Natural killer cell (primary cell): ENCODE results near the gene PCDHB13. TPM values are rescaled to one million over a fixed set of nuclear protein-coding genes. Genes with fewer than 3 reads are reported as not detected.
"Not testable (repeated sequence)": the region's sequence is repeated elsewhere in the genome, so short reads cannot be mapped to it uniquely, and the experiment has no call there.

Source experiments
- ATAC-seq, 3 donors: fragments of 150-1000 bp in 2 of 3; fragments of 200-7000 bp in 1 of 3; cut with Tn5 transposase; 1 replicate in 1 of 3; 2 replicates in 2 of 3; pipeline ENCODE4 v1.10.0; 2021; ENCODE audit warnings: mild to moderate bottlenecking in 2 of 3, moderate library complexity in 2 of 3
- DNase-seq, 2 donors: peaks; one replicate each; pipeline versions ENCODE4 v3.0.0 to v3.0.0-alpha.2; 2013 to 2021; ENCODE audit warnings: mixed read lengths in 1 of 2
- H3K27ac ChIP-seq: one replicate; pipeline ENCODE4 v1.5.1; 2013; ENCODE audit warnings: mild to moderate bottlenecking, low read length
- H3K27me3 ChIP-seq: one replicate; pipeline ENCODE4 v1.6.1; 2013; ENCODE audit warnings: low read length; ENCODE audit not compliant: control insufficient read depth, insufficient read depth
- H3K36me3 ChIP-seq: one replicate; pipeline ENCODE4 v1.6.1; 2013; ENCODE audit warnings: low read length; ENCODE audit not compliant: control insufficient read depth, insufficient read depth
- H3K4me1 ChIP-seq: one replicate; pipeline ENCODE4 v1.6.1; 2013; ENCODE audit warnings: low read length; ENCODE audit not compliant: control insufficient read depth, insufficient read depth
- H3K4me3 ChIP-seq: one replicate; pipeline ENCODE4 v1.5.1; 2013; ENCODE audit warnings: low read length
- H3K9me3 ChIP-seq: one replicate; pipeline ENCODE4 v1.6.1; 2013; ENCODE audit warnings: low read length; ENCODE audit not compliant: control insufficient read depth, insufficient read depth
- H3K27ac Mint-ChIP-seq, 2 donors: one replicate each; pipeline ENCODE4 v1.8.0; 2022; ENCODE audit warnings: mild to moderate bottlenecking in 2 of 2, mixed read lengths in 2 of 2, moderate library complexity in 1 of 2
- H3K27me3 Mint-ChIP-seq, 2 donors: one replicate each; pipeline ENCODE4 v1.8.0; 2022; ENCODE audit warnings: low read depth in 2 of 2, mixed read lengths in 2 of 2
- H3K36me3 Mint-ChIP-seq: one replicate; pipeline ENCODE4 v1.8.0; 2022; ENCODE audit warnings: mixed read lengths
- H3K4me1 Mint-ChIP-seq, 2 donors: one replicate each; pipeline ENCODE4 v1.8.0; 2022; ENCODE audit warnings: mixed read lengths in 2 of 2
- H3K4me3 Mint-ChIP-seq: one replicate; pipeline ENCODE4 v1.8.0; 2022; ENCODE audit warnings: mild to moderate bottlenecking, moderate library complexity, mixed read lengths
- H3K9me3 Mint-ChIP-seq, 2 donors: one replicate each; pipeline ENCODE4 v1.8.0; 2022; ENCODE audit warnings: mixed read lengths in 2 of 2
- CTCF ChIP-seq: fragments of 200-600 bp; IDR thresholded peaks from one replicate; pipeline ENCODE4 v1.8.0; 2022; ENCODE audit warnings: antibody characterized with exemption
- WGBS: methylation state at CpG from one replicate; pipeline ENCODE4 v1.1.7; 2013; ENCODE audit warnings: missing lambda C conversion rate; ENCODE audit not compliant: insufficient coverage; 5-methylcytosine and 5-hydroxymethylcytosine counted together
- intact Hi-C: fragments of 100-400 bp; cut with micrococcal nuclease; formaldehyde crosslinking; loops from one replicate; pipeline ENCODE4 v1.14.2; 2022
- total RNA-seq, 4 donors: library from RNA; stranded (reverse); fragments of 120-200 nt in 1 of 4; gene quantifications; one replicate each; pipeline versions ENCODE4 v1.2.3 to v1.2.4, GENCODE V29; 2013 to 2022

PCDHB13 gene
- total RNA-seq, 3 donors from 2014 or later (not counting 1 experiment from before 2014, with no cell fraction given) = not detected

- Mint-ChIP-seq H3K27ac (no peak overlapping the region), H3K27me3 (peaks cover 0 to 34% of the 10 kb centered on the region in 2 donors), H3K4me1 (no peaks in the 10 kb centered on the region), H3K9me3 (peaks cover 13 to 22% of the 10 kb centered on the region in 2 donors), H3K4me3 (no peak overlapping the region), H3K36me3 (peaks cover 9% of the 10 kb centered on the region)
- Histone ChIP-seq H3K36me3 (no peaks in the 10 kb centered on the region), H3K27me3 (peaks cover 5% of the 10 kb centered on the region), H3K4me3 (no peak overlapping the region), H3K4me1 (no peaks in the 10 kb centered on the region), H3K9me3 (peaks cover 2% of the 10 kb centered on the region), H3K27ac (no peak overlapping the region)
- intact Hi-C loops = no loop called here
- no peak for TF ChIP-seq CTCF
- DNase-seq (no peak), ATAC-seq (no peak)
- 45% methylated on average over 1 of the region's 3 CpGs for WGBS
These were observed 17.4 kb upstream of the PCDHB13 start for GRCh38 chr5:141196363-141196762.

GRCh38 chr5:141199359-141200235 lies 14.1 kb upstream of the PCDHB13 start, which contains the start of gene PCDHB11:
Gene PCDHB11, plus strand, starts transcription at chr5:141199627. Its CDS starts 148 bp downstream, at chr5:141199775.
- H3K36me3 Mint-ChIP-seq = peaks cover 9% of the 10 kb centered on the region
- H3K27me3 ChIP-seq = peaks cover 7% of the 10 kb centered on the region
- H3K36me3 ChIP-seq = no peaks in the 10 kb centered on the region
- H3K9me3 Mint-ChIP-seq = peaks cover 8 to 17% of the 10 kb centered on the region in 2 donors
- 49% methylated on average over 20 of the region's 21 CpGs for WGBS
- intact Hi-C loops = no loop called here
- ATAC-seq (no peak), DNase-seq (peak in 1 of 2 donors; percentile 14)
- no peak within 1 kb of the TSS for H3K27ac Mint-ChIP-seq
- TF ChIP-seq CTCF = no peak
- no peak within 1 kb of the TSS for H3K27ac ChIP-seq
- peaks cover 2% of the 10 kb centered on the region for H3K9me3 ChIP-seq
- peaks cover 0 to 19% of the 10 kb centered on the region in 2 donors for H3K27me3 Mint-ChIP-seq
- no peak within 1 kb of the TSS for H3K4me3 ChIP-seq
- H3K4me1 ChIP-seq = no peaks in the 10 kb centered on the region
- H3K4me1 Mint-ChIP-seq = no peaks in the 10 kb centered on the region
- H3K4me3 Mint-ChIP-seq = no peak within 1 kb of the TSS

- 30% methylated on average over 14 of the region's 38 CpGs for WGBS
- H3K27me3 Mint-ChIP-seq = peaks cover 0 to 19% of the 10 kb centered on the region in 2 donors
- peaks cover 8 to 16% of the 10 kb centered on the region in 2 donors for H3K9me3 Mint-ChIP-seq
- H3K4me3 ChIP-seq, H3K4me1 Mint-ChIP-seq, ATAC-seq, H3K4me1 ChIP-seq, H3K36me3 Mint-ChIP-seq, H3K27ac ChIP-seq, H3K27me3 ChIP-seq, intact Hi-C loops, H3K4me3 Mint-ChIP-seq, H3K27ac Mint-ChIP-seq, DNase-seq, H3K36me3 ChIP-seq, H3K9me3 ChIP-seq: not testable (repeated sequence)
These were observed 12.6 kb upstream of the PCDHB13 start for GRCh38 chr5:141201126-141201525.

GRCh38 chr5:141201646-141202045 lies 12.1 kb upstream of the PCDHB13 start:
- peaks cover 0 to 22% of the 10 kb centered on the region in 2 donors for H3K27me3 Mint-ChIP-seq
- H3K4me3 ChIP-seq, H3K4me1 Mint-ChIP-seq, H3K36me3 Mint-ChIP-seq, DNase-seq, H3K27me3 ChIP-seq, H3K9me3 ChIP-seq, intact Hi-C loops, H3K27ac ChIP-seq, H3K4me3 Mint-ChIP-seq, ATAC-seq, H3K27ac Mint-ChIP-seq, H3K36me3 ChIP-seq, H3K4me1 ChIP-seq: not testable (repeated sequence)
- H3K9me3 Mint-ChIP-seq = peaks cover 7 to 11% of the 10 kb centered on the region in 2 donors
- WGBS = 45% methylated on average over 32 of the region's 35 CpGs
